HepG2 (cell line): ENCODE results near the gene WDR59. TPM values are rescaled to one million over a fixed set of nuclear protein-coding genes. Genes with fewer than 3 reads are reported as not detected.

Experiments used
- ATF7 ChIP-seq, 2 experiments: fragments of 450-650 bp in 1 of 2; sonication (generic) in 1 of 2; formaldehyde crosslinking in 1 of 2; IDR thresholded peaks; 2 replicates each; pipeline versions ENCODE4 v1.4.0 to v1.6.1; 2016 to 2020; ENCODE audit warnings: antibody characterized with exemption in 1 of 2, mild to moderate bottlenecking in 1 of 2, missing genetic modification reagents in 1 of 2
- ELF4 ChIP-seq: sonication (generic); formaldehyde crosslinking; IDR thresholded peaks from 2 replicates; pipeline ENCODE4 v1.5.0; 2020; ENCODE audit warnings: missing genetic modification reagents, mild to moderate bottlenecking, moderate library complexity, borderline replicate concordance
- GRHL1 ChIP-seq: sonication (generic); formaldehyde crosslinking; conservative IDR thresholded peaks from 2 replicates; pipeline ENCODE4 v1.8.0; 2022; ENCODE audit warnings: missing genetic modification reagents
- HMG20B ChIP-seq: conservative IDR thresholded peaks from 2 replicates; pipeline ENCODE4 v1.6.1; 2016; ENCODE audit warnings: missing genetic modification reagents, missing compliant biosample characterization
- JDP2 ChIP-seq: sonication (generic); formaldehyde crosslinking; IDR thresholded peaks from 2 replicates; pipeline ENCODE4 v1.8.1; 2022; ENCODE audit warnings: missing genetic modification reagents, borderline replicate concordance
- NR2F2 ChIP-seq: IDR thresholded peaks from 2 replicates; pipeline ENCODE4 v1.6.1; 2012; ENCODE audit warnings: low read depth, inconsistent platforms, borderline replicate concordance
- RFX1 ChIP-seq: fragments of 450-650 bp; IDR thresholded peaks from 2 replicates; pipeline ENCODE4 v1.6.1; 2017
- RFXANK ChIP-seq: IDR thresholded peaks from 2 replicates; pipeline ENCODE4 v1.6.1; 2016
- SP5 ChIP-seq: IDR thresholded peaks from 2 replicates; pipeline ENCODE4 v1.6.1; 2016; ENCODE audit warnings: low read depth, borderline replicate concordance
- TCF7L2 ChIP-seq: IDR thresholded peaks from 2 replicates; pipeline ENCODE4 v1.6.1; 2011; ENCODE audit warnings: mild to moderate bottlenecking, low read depth, low read length, moderate library complexity
- TOPORS ChIP-seq: sonication (generic); formaldehyde crosslinking; IDR thresholded peaks from 2 replicates; pipeline ENCODE4 v1.8.0; 2023; ENCODE audit warnings: mild to moderate bottlenecking, missing genetic modification reagents
- ZNF234 ChIP-seq: sonication (generic); formaldehyde crosslinking; conservative IDR thresholded peaks from 2 replicates; pipeline ENCODE4 v1.5.1; 2020; ENCODE audit warnings: mild to moderate bottlenecking, missing genetic modification reagents
- ZNF496 ChIP-seq: sonication (generic); formaldehyde crosslinking; IDR thresholded peaks from 2 replicates; pipeline ENCODE4 v1.8.1; 2023; ENCODE audit warnings: mild to moderate bottlenecking, moderate library complexity, missing genetic modification reagents; ENCODE audit not compliant: insufficient replicate concordance
- ZNF672 ChIP-seq: sonication (generic); formaldehyde crosslinking; IDR thresholded peaks from 2 replicates; pipeline ENCODE4 v1.8.1; 2022; ENCODE audit warnings: missing genetic modification reagents
- ZNF761 ChIP-seq: sonication (generic); formaldehyde crosslinking; conservative IDR thresholded peaks from 2 replicates; pipeline ENCODE4 v1.4.0; 2020; ENCODE audit warnings: mild to moderate bottlenecking, missing genetic modification reagents
- ZSCAN31 ChIP-seq: sonication (generic); formaldehyde crosslinking; IDR thresholded peaks from 2 replicates; pipeline ENCODE4 v1.5.0; 2020; ENCODE audit warnings: low read depth, mild to moderate bottlenecking, missing genetic modification reagents
- polyA plus RNA-seq, 8 experiments: library from polyadenylated mRNA; depleted of rRNA in 3 of 8; stranded (reverse) in 7 of 8; unstranded in 1 of 8; fragments of >200 nt; fragmentation: Illumina TruSeq in 4 of 8; extraction: Trizol in 4 of 8; gene quantifications; 2 replicates each; pipeline versions ENCODE4 v1.2.1 to v1.2.3, GENCODE V29; 2011 to 2016; ENCODE audit warnings: low read depth in 4 of 8, missing spikeins in 1 of 8, mixed read lengths in 1 of 8; ENCODE audit not compliant: insufficient read depth in 1 of 8
- total RNA-seq, 5 experiments: library from RNA; depleted of rRNA; stranded (reverse); fragments of >200 nt; fragmentation: Illumina TruSeq; extraction: Trizol; gene quantifications; 2 replicates each; pipeline ENCODE4 v1.2.3, GENCODE V29; 2016; ENCODE audit warnings: low read depth in 1 of 5
- TF ChIP-seq, protein P1 (sequence below): sonication (generic); formaldehyde crosslinking; conservative IDR thresholded peaks from 2 replicates; pipeline ENCODE4 v1.4.0; 2020; ENCODE audit warnings: missing genetic modification reagents
- TF ChIP-seq, protein P2 (sequence below): sonication (generic); formaldehyde crosslinking; IDR thresholded peaks from 2 replicates; pipeline ENCODE4 v1.4.0; 2020; ENCODE audit warnings: mild to moderate bottlenecking, missing genetic modification reagents

Gene WDR59
- total and polyA plus RNA-seq, 2 of the 13 experiments (the other 11 are each of a cell fraction or from before 2014, with no cell fraction given), result 65.2 to 306 TPM

- TF ChIP-seq HMG20B (CRISPR knock-in tag) (peak; percentile 75; the same call in 1 of the 2 replicates), ZNF672 (CRISPR knock-in tag) (no peak), NR2F2 (peak; percentile 75; the same call in 1 of the 2 replicates), GRHL1 (CRISPR knock-in tag) (no peak), RFXANK (CRISPR knock-in tag) (no peak; the same call in 1 of the 2 replicates), ZNF496 (CRISPR knock-in tag) (no peak), ELF4 (CRISPR knock-in tag) (no peak; the same call in 1 of the 2 replicates), SP5 (CRISPR knock-in tag) (no peak; the same call in 1 of the 2 replicates), JDP2 (CRISPR knock-in tag) (no peak), TCF7L2 (no peak), ZSCAN31 (CRISPR knock-in tag) (peak; percentile 84), TOPORS (CRISPR knock-in tag) (no peak), ZNF761 (CRISPR knock-in tag) (0 out of 2 replicates have a peak, but pooled peaks have one; percentile 15), ZNF234 (CRISPR knock-in tag) (no peak), RFX1 (no peak), ATF7 (IDR thresholded peaks at IDR 0.05) (no peak), ATF7 (CRISPR knock-in tag; IDR thresholded peaks at IDR 0.05) (no peak)
- TF ChIP-seq, protein P1, sequence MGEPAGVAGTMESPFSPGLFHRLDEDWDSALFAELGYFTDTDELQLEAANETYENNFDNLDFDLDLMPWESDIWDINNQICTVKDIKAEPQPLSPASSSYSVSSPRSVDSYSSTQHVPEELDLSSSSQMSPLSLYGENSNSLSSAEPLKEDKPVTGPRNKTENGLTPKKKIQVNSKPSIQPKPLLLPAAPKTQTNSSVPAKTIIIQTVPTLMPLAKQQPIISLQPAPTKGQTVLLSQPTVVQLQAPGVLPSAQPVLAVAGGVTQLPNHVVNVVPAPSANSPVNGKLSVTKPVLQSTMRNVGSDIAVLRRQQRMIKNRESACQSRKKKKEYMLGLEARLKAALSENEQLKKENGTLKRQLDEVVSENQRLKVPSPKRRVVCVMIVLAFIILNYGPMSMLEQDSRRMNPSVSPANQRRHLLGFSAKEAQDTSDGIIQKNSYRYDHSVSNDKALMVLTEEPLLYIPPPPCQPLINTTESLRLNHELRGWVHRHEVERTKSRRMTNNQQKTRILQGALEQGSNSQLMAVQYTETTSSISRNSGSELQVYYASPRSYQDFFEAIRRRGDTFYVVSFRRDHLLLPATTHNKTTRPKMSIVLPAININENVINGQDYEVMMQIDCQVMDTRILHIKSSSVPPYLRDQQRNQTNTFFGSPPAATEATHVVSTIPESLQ (CRISPR knock-in tag), result no peak
- TF ChIP-seq, protein P2, sequence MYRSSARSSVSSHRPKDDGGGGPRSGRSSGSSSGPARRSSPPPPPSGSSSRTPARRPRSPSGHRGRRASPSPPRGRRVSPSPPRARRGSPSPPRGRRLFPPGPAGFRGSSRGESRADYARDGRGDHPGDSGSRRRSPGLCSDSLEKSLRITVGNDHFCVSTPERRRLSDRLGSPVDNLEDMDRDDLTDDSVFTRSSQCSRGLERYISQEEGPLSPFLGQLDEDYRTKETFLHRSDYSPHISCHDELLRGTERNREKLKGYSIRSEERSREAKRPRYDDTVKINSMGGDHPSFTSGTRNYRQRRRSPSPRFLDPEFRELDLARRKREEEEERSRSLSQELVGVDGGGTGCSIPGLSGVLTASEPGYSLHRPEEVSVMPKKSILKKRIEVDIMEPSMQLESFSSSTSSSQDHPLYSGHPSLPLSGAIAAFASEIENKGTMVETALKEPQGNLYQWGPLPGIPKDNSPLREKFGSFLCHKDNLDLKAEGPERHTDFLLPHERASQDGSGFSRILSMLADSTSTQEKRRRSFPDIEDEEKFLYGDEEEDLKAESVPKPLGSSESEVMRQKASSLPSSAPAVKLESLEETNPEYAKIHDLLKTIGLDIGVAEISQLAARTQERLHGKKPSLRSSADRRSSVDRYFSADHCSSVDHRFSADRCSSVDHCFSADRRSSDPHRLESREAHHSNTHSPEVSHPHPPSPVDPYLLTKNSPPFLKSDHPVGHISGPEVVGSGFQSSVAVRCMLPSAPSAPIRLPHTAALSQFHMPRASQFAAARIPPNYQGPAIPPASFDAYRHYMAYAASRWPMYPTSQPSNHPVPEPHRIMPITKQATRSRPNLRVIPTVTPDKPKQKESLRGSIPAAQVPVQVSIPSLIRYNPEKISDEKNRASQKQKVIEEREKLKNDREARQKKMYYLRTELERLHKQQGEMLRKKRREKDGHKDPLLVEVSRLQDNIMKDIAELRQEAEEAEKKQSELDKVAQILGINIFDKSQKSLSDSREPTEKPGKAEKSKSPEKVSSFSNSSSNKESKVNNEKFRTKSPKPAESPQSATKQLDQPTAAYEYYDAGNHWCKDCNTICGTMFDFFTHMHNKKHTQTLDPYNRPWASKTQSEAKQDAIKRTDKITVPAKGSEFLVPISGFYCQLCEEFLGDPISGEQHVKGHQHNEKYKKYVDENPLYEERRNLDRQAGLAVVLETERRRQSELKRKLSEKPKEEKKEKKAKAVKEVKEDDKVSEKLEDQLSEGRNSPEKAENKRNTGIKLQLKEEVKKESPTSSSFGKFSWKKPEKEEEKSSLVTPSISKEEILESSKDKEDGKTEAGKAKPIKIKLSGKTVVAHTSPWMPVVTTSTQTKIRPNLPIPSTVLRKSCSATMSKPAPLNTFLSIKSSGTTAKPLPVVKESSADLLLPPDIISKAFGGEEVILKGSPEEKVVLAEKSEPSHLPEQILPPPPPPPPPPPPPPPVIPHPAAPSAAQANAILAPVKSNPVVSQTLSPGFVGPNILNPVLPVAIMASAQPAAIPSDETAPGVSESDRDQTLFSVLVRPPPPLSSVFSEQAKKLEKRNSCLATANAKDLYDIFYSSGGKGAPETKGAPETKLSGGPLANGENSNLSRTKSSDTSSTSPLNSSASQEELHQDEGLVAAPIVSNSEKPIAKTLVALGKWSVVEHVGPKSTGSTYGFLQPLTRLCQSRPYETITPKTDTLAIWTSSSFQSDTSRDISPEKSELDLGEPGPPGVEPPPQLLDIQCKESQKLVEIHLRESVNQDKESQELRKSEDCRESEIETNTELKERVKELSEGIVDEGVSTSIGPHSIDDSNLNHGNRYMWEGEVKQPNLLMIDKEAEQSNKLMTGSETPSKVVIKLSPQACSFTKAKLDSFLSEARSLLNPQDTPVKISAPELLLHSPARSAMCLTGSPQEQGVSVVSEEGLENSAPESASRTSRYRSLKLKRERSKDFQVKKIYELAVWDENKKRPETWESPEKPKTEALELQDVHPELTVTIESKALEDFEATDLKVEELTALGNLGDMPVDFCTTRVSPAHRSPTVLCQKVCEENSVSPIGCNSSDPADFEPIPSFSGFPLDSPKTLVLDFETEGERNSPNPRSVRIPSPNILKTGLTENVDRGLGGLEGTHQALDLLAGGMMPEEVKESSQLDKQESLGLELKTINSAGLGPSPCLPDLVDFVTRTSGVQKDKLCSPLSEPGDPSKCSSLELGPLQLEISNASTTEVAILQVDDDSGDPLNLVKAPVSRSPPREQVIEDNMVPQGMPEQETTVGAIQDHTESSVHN (CRISPR knock-in tag), result no peak
These were observed 6.9 kb upstream of the WDR59 start (continued) for GRCh38 chr16:74991593-74992403.
